Caki2 (cell line): ENCODE data around the gene NLN. TPM values are rescaled to one million over a fixed set of nuclear protein-coding genes. Genes with fewer than 3 reads are reported as not detected.

Source experiments
- DNase-seq: peaks from one replicate; pipeline ENCODE4 v3.0.0-alpha.2; 2015; ENCODE audit warnings: low read depth
- in situ Hi-C: cut with HindIII; loops from 2 replicates; pipeline ENCODE4 v1.10.0; 2016; ENCODE audit warnings: low sequenced_read_pairs, low pct_unique_long_range_greater_than_20kb, mixed read lengths
- total RNA-seq: library from RNA; depleted of rRNA; stranded (reverse); fragments of >200 nt; shearing (Covaris generic); gene quantifications from 2 replicates; pipeline ENCODE4 v1.2.3, GENCODE V29; 2014; ENCODE audit warnings: low replicate concordance; rRNA removed

The NLN gene
- total RNA-seq, 1 experiment from 2014 or later: 51.3 TPM

DNA sequence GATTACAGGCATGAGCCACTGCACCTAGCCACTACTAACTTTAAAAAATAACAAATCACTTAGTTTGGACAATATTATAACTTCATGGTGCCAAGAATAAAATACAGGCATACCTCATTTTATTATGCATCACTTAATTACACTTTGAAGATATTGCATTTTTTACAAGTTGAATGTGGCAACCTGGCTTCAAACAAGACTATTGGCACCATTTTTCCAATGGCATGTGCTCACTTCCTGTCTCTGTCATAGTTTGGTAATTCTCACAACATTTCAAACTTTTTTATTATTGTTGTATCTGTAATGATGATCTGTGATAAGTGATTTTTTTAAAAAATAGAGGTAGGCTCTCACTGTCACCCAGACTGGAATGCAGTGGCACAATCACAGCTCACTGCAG lies 154.5 kb downstream of the NLN start:
- no peak for DNase-seq
- in situ Hi-C loops: no loop called here

DNA sequence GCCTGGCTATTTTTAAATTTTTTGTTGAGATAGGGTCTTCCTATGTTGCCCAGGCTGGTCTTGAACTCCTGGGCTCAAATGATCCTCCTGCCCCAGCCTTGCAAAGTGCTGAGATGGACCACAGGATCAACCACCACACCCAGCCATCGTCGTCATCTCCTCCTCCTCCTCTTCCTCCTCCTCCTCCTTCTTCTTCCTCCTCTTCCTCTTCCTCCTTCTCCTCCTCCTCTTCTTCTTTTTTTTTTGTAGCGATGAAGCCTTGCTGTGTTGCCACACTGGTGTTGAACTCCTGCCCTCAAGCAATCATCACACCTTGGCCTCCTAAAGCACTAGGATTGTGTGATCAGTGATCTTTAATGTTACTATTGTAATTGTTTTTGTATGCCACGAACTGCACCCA lies 155.0 kb downstream of the NLN start:
- in situ Hi-C loops: no loop called here
- DNase-seq: no peak

Other genes starting within 250 kb of the NLN start
- not detected in 2 replicates for gene ADAMTS6, start 240.3 kb upstream of the NLN start, total RNA-seq
- gene CENPK, start 159.0 kb upstream of the NLN start, total RNA-seq: 31.8 and 34.5 TPM in 2 replicates
- 9.3 and 16.5 TPM in 2 replicates for gene PPWD1, start 158.9 kb upstream of the NLN start, total RNA-seq
- 3.9 and 9.7 TPM in 2 replicates for gene TRIM23, start 97.9 kb upstream of the NLN start, total RNA-seq
- 0.51 and 0.52 TPM in 2 replicates for gene SHLD3, start 97.2 kb upstream of the NLN start, total RNA-seq
- 22.2 and 32.8 TPM in 2 replicates for gene TRAPPC13, start 97.2 kb upstream of the NLN start, total RNA-seq
- gene SGTB, start 96 bp upstream of the NLN start, total RNA-seq: 5.3 and 9.8 TPM in 2 replicates
- 13.4 and 24.2 TPM in 2 replicates for gene ERBIN, start 204.4 kb downstream of the NLN start, total RNA-seq